Large intestine (tissue), 3 donors: Measurements from ENCODE around the gene L3MBTL4. TPM values are rescaled to one million over a fixed set of nuclear protein-coding genes. Genes with fewer than 3 reads are reported as not detected.

Experiments used
- DNase-seq, 2 donors: peaks; one replicate each; pipeline versions ENCODE4 v3.0.0 to v3.0.0-alpha.2; 2013
- H3K27ac ChIP-seq: one replicate; pipeline ENCODE4 v1.5.1; 2013; ENCODE audit warnings: low read length
- H3K27me3 ChIP-seq: 2 replicates; pipeline ENCODE4 v1.6.1; 2013; ENCODE audit warnings: low read length; ENCODE audit not compliant: control insufficient read depth, insufficient read depth
- H3K36me3 ChIP-seq: 2 replicates; pipeline ENCODE4 v1.6.1; 2013; ENCODE audit warnings: low read length; ENCODE audit not compliant: control insufficient read depth, insufficient read depth
- H3K4me1 ChIP-seq: one replicate; pipeline ENCODE4 v1.6.1; 2013; ENCODE audit warnings: low read length; ENCODE audit not compliant: control insufficient read depth, insufficient read depth
- H3K4me3 ChIP-seq: one replicate; pipeline ENCODE4 v1.5.1; 2013; ENCODE audit warnings: low read length
- H3K9me3 ChIP-seq: one replicate; pipeline ENCODE4 v1.6.1; 2013; ENCODE audit warnings: mild to moderate bottlenecking, low read depth, low read length, moderate library complexity; ENCODE audit not compliant: control insufficient read depth
- WGBS: methylation state at CpG from one replicate; pipeline ENCODE4 v1.1.5; 2013; ENCODE audit warnings: low lambda C conversion rate; ENCODE audit not compliant: insufficient coverage; 5-methylcytosine and 5-hydroxymethylcytosine counted together
- polyA plus RNA-seq: library from polyadenylated mRNA; unstranded; fragments of 120-200 nt; gene quantifications from one replicate; pipeline ENCODE4 v1.2.1, GENCODE V29; 2013

L3MBTL4 gene
- polyA plus RNA-seq, 1 donor = 4.0 TPM

DNA sequence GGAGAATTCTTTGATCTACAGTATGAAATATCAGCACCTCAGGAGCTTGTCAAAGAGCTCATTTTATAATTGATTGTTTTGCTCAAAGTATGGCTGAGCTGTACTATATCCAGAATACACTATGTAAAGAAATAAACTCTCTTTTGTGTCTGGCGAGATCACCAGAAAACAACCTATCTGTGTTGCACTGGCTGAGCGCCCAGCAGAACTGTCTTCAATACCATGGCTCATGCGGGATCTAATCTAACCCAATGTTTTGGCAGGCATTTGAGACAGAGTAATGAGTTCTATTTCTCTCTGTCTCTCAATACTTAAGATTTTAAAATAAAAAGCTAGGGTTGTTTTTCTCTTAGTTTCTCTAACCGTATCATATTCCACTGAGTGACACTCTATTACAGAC lies 192.4 kb downstream of the L3MBTL4 start:
- Histone ChIP-seq H3K4me1 (no peaks in the 10 kb centered on the region), H3K27me3 (no peaks in the 10 kb centered on the region), H3K27ac (no peak overlapping the region), H3K36me3 (no peaks in the 10 kb centered on the region), H3K4me3 (no peak overlapping the region), H3K9me3 (peaks cover 6% of the 10 kb centered on the region)
- no peak for DNase-seq
- 100% methylated on average over 1 of the region's 4 CpGs for WGBS

DNA sequence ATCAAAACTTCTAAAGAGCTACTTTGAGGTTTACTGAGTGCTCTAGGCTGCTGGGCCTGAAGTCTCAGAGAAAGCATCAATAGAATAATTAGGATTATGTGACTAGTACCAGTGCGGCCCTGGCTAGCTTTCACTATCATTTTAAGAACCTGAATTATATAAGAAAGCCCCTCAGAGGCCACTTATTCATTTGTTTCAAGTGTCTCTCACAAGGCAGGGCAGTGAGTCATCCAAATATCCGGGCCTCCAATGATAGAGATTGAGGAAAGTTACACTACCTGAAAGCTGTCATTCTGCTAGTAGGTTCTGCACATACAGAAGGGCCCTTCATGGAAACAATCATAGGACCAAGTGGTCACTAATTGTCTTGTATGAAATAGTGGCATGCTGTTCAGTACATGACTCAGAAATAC lies 193.1 kb downstream of the L3MBTL4 start:
- no peak for DNase-seq
- WGBS = no CpG with 5 or more reads among the region's 2 CpGs
- Histone ChIP-seq H3K4me3 (no peak overlapping the region), H3K9me3 (peaks cover 6% of the 10 kb centered on the region), H3K4me1 (no peaks in the 10 kb centered on the region), H3K27me3 (no peaks in the 10 kb centered on the region), H3K36me3 (no peaks in the 10 kb centered on the region), H3K27ac (no peak overlapping the region)

DNA sequence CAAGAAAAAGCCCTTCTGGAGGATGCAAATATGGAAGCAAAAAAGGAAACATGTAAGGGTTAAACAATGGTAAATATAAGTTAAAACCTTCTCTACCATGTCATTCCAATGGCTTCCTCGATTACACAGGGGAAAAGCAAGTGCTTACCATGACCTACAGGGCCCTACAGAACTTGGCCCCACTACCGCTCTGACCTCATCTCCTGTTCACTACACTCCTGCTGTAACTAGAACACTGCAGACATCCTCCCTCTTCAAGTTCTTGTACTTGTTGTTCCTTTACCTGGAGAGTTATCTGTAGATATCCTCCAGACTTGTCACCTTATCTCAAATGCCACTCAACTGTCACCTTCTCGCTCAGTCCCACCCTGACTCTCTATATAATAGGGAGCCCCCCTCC lies 194.6 kb downstream of the L3MBTL4 start:
- DNase-seq = no peak
- 80% methylated on average over 1 of the region's 3 CpGs for WGBS
- Histone ChIP-seq H3K4me3 (no peak overlapping the region), H3K4me1 (no peaks in the 10 kb centered on the region), H3K36me3 (no peaks in the 10 kb centered on the region), H3K27ac (no peak overlapping the region), H3K9me3 (no peaks in the 10 kb centered on the region), H3K27me3 (no peaks in the 10 kb centered on the region)

DNA sequence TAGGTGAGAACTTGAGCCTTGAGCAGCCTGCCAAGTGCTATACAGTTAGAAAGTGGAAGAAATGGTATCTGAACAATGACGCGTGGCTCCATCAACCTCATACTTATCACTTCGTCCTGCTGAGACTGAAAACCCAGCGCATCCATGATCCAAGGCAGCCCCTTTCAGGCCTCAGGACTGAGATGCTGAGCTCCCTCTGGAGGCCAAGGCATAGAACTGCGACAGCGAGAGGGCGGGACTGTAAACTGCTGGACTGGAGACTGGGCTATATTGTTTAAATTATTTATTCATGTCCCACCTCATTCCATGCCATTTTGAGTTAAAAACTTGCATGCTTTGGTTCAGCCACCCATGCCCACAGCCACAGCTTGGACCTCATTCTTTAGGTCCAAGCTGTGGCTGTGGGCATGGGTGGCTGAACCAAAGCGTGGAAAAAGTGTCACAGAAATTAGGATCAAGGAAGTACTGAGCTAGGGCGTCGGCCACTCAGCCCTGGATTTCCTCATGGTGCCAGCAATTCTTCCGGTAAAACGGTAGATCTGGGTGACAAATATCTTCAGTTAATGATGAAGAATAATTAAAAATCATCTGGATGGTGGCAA lies 195.5 kb downstream of the L3MBTL4 start:
- Histone ChIP-seq H3K27ac (no peak overlapping the region), H3K9me3 (no peaks in the 10 kb centered on the region), H3K27me3 (no peaks in the 10 kb centered on the region), H3K4me3 (no peak overlapping the region), H3K36me3 (no peaks in the 10 kb centered on the region), H3K4me1 (no peaks in the 10 kb centered on the region)
- peak; percentile 13 to 40 for DNase-seq
- WGBS = no CpG with 5 or more reads among the region's 12 CpGs

DNA sequence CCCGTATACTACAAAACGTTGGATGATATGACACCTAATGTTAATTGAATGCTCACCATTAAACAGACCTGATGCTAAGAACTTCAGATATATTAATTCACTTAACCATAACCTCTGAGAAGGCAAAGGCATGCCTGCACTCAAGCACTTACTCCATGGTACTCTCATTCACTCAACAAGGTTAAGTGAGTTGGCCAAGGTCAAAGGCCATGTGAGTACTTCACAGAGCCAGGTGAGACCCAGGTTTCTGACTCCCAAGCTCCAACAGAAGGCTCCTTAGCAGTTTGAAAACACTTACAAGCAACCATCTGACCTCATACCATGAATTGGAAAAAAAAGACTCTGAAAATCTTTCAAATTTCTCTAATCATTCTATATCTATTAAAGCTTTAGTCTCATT lies 198.8 kb downstream of the L3MBTL4 start:
- Histone ChIP-seq H3K9me3 (no peaks in the 10 kb centered on the region), H3K27me3 (no peaks in the 10 kb centered on the region), H3K36me3 (no peaks in the 10 kb centered on the region), H3K27ac (no peak overlapping the region), H3K4me1 (no peaks in the 10 kb centered on the region), H3K4me3 (no peak overlapping the region)
- WGBS = no CpG with 5 or more reads among the region's 2 CpGs
- no peak for DNase-seq

DNA sequence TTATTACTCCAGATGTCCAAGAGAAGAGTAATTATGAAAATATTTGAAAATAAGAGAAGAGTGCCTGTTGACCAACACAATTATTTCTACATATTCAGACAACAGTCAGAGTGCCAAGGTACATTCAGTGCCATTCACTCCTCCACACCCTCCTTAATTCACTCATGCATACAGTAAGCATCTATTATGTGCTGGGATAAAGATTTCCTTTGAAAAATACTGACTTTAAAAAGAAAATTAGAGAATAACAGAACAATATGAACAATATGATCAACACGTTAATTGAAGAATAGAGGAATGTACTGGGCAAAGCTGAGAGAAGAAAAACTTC lies 203.6 kb downstream of the L3MBTL4 start:
- DNase-seq = no peak
- no peaks in the 10 kb centered on the region for H3K27me3 ChIP-seq
- no CpG with 5 or more reads among the region's 1 CpG for WGBS
- H3K4me3 ChIP-seq = no peak overlapping the region
- H3K9me3 ChIP-seq = no peaks in the 10 kb centered on the region
- H3K4me1 ChIP-seq = peaks cover 2% of the 10 kb centered on the region
- peak overlapping the region; percentile 37 for H3K27ac ChIP-seq
- no peaks in the 10 kb centered on the region for H3K36me3 ChIP-seq

DNA sequence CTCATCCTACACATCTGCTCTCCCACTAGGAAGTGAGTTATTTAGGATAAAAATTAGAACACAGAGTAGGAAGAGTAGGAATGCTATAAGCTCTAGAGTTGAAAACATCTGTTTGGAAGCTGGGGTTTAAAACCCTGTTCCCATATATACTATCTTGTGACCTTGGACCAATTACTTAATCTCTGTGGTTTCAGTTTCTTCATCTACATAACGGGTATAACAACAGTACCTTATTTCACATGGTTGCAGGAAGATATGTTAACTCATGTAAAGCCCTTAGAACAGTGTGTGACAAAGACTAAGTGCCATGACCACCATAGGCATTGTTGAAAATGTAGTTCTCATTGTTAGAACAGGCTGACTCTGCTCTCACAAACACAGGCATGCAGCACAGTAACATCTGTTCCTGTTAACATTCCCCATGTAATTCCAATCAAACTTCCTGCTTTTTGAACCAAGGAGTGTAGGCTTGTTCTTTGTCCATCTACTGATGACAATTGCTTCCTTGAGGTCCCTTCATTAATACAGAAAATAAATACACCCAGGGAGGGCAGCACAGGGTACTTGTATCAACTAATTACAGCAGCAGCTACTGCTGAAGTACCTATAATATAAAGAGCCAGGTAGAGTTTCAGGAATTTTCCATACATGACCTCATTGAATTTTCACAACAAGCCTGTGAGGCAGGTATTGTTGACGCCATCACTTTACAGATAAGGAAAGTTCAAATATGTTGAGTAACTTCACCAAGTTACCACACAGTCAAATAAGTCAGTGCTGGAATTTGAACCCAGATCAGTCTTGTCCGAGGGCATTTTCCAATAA lies 204.2 kb downstream of the L3MBTL4 start:
- no peaks in the 10 kb centered on the region for H3K9me3 ChIP-seq
- peak; percentile 66 to 82 for DNase-seq
- H3K4me1 ChIP-seq = peaks cover 2% of the 10 kb centered on the region
- no peak overlapping the region for H3K4me3 ChIP-seq
- H3K36me3 ChIP-seq = no peaks in the 10 kb centered on the region
- H3K27ac ChIP-seq = peak overlapping the region; percentile 74
- 20% methylated on average over 1 of the region's 3 CpGs for WGBS
- H3K27me3 ChIP-seq = no peaks in the 10 kb centered on the region

DNA sequence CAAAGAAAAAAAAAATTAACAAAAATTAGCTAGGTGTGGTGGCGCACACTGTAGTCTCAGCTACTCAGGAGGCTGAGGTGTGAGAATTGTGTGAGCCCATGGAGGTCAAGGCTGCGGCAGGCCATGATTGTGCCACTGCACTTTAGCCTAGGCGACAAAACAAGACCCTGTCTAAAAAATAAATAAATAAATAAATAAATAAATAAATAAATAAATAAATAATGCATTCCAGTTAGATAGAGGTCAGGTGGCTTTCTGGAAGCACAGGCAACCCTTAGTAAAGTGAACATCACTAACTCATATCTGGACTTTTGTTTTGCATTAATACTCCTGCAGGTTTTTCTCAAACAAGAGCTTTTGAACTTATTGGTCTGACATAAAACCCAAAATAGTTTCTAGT lies 206.8 kb downstream of the L3MBTL4 start:
- H3K4me3 ChIP-seq = no peak overlapping the region
- DNase-seq = no peak
- no peaks in the 10 kb centered on the region for H3K9me3 ChIP-seq
- no peaks in the 10 kb centered on the region for H3K27me3 ChIP-seq
- no peak overlapping the region for H3K27ac ChIP-seq
- no CpG with 5 or more reads among the region's 3 CpGs for WGBS
- H3K4me1 ChIP-seq = peaks cover 2% of the 10 kb centered on the region
- no peaks in the 10 kb centered on the region for H3K36me3 ChIP-seq

DNA sequence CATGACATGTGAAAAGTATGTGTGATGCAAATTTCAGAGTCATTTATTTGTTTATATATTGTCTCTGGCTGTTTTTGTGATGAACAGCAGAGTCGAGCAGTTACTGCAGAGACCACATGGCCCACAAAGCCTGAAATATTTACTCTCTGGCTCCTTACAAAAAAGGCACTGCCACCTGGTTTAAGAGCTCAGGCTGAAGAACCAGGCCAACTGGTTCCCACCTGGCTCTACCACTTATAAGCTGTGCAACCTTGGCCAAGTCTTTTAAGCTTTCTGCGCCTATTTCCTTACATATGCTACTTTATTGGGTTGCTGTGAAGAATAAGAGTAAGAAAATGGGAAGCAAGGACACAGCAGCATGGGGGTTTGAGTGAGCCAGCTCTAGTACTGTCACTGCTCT lies 207.6 kb downstream of the L3MBTL4 start:
- no CpG with 5 or more reads among the region's 2 CpGs for WGBS
- Histone ChIP-seq H3K36me3 (no peaks in the 10 kb centered on the region), H3K4me1 (peaks cover 2% of the 10 kb centered on the region), H3K4me3 (no peak overlapping the region), H3K27me3 (no peaks in the 10 kb centered on the region), H3K27ac (no peak overlapping the region), H3K9me3 (no peaks in the 10 kb centered on the region)
- DNase-seq = no peak

DNA sequence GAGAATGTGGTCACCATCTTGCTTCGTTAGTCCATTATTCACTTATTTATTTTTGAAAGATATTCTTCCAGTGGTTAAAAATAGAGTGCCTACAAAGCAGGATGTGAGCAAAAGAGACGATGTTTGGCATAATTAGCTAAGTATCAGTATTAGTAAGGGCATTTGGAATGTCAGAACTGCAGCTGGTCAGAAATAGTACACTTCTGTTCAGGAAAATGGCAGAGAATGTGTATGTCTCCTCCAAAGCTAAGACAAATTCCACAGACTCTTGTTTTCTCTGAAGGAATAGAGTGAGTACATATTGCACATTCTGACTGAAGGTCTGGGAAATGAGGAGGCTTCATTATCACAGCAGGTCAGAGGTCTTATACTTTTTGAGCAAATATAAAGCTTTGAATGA lies 209.0 kb downstream of the L3MBTL4 start:
- DNase-seq = no peak
- no peak overlapping the region for H3K4me3 ChIP-seq
- H3K27ac ChIP-seq = no peak overlapping the region
- H3K27me3 ChIP-seq = no peaks in the 10 kb centered on the region
- H3K4me1 ChIP-seq = peaks cover 2% of the 10 kb centered on the region
- H3K36me3 ChIP-seq = no peaks in the 10 kb centered on the region
- no peaks in the 10 kb centered on the region for H3K9me3 ChIP-seq
- 73% methylated on average over 2 of the region's 2 CpGs for WGBS

DNA sequence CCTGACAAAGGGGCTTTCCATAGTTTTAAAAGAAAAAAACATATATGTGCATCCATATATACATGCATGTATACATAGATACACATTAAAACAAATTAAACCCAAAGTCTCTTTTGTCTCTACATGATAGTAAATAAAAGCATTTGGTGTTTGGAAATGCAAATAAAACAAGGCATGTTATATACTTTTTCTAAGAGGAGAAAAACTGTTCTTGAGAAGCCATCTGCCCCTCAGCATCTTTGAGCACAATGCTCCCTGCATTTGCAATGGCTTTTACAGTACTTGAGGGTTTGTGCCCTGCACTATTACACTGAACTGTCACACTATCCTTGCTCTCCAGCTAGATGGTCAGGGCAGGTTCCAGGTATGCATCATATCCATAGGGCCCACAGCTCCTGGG lies 210.2 kb downstream of the L3MBTL4 start:
- no peak for DNase-seq
- H3K36me3 ChIP-seq = no peaks in the 10 kb centered on the region
- H3K4me3 ChIP-seq = no peak overlapping the region
- H3K27ac ChIP-seq = no peak overlapping the region
- no peaks in the 10 kb centered on the region for H3K4me1 ChIP-seq
- H3K9me3 ChIP-seq = no peaks in the 10 kb centered on the region
- H3K27me3 ChIP-seq = no peaks in the 10 kb centered on the region
